GM23338 (cell line): ENCODE results near the gene CEPT1. TPM values are rescaled to one million over a fixed set of nuclear protein-coding genes. Genes with fewer than 3 reads are reported as not detected.

Source experiments
- ATAC-seq: fragments of 200-7000 bp; cut with Tn5 transposase; 3 replicates; pipeline ENCODE4 v1.9.1; 2020
- DNase-seq: peaks from one replicate; pipeline ENCODE4 v3.0.0-alpha.2; 2015; ENCODE audit warnings: low spot score
- H2AFZ ChIP-seq: fragments of 200-600 bp; sonication (generic); 2 replicates; pipeline ENCODE4 v1.8.0; 2016; ENCODE audit warnings: antibody characterized with exemption, mild to moderate bottlenecking, moderate library complexity
- H3F3A ChIP-seq: fragments of 200-600 bp; sonication (generic); replicated peaks from 2 replicates; pipeline ENCODE4 v1.8.0; 2017; ENCODE audit warnings: antibody characterized with exemption, mixed run types, low read depth
- H3K27ac ChIP-seq: fragments of 200-600 bp; sonication (generic); 2 replicates; pipeline ENCODE4 v1.6.1; 2016; ENCODE audit warnings: low read depth
- H3K27me3 ChIP-seq: fragments of 200-600 bp; sonication (generic); 2 replicates; pipeline ENCODE4 v1.8.0; 2016; ENCODE audit warnings: mild to moderate bottlenecking, mixed run types, moderate library complexity; ENCODE audit not compliant: insufficient read depth
- H3K36me3 ChIP-seq: fragments of 200-600 bp; sonication (generic); 2 replicates; pipeline ENCODE4 v1.8.0; 2016; ENCODE audit warnings: mild to moderate bottlenecking; ENCODE audit not compliant: insufficient read depth
- H3K4me1 ChIP-seq: fragments of 200-600 bp; sonication (generic); 2 replicates; pipeline ENCODE4 v1.8.0; 2016; ENCODE audit warnings: mild to moderate bottlenecking, moderate library complexity; ENCODE audit not compliant: insufficient read depth
- H3K4me2 ChIP-seq: fragments of 200-600 bp; sonication (generic); 2 replicates; pipeline ENCODE4 v1.7.1; 2017; ENCODE audit warnings: mixed run types
- H3K4me3 ChIP-seq: fragments of 200-600 bp; sonication (generic); 2 replicates; pipeline ENCODE4 v1.6.1; 2016; ENCODE audit warnings: mixed run types
- H3K79me2 ChIP-seq: fragments of 200-600 bp; sonication (generic); replicated peaks from 2 replicates; pipeline ENCODE4 v1.8.0; 2017; ENCODE audit warnings: mild to moderate bottlenecking; ENCODE audit not compliant: insufficient read depth
- H3K9me2 ChIP-seq: fragments of 200-600 bp; sonication (generic); 2 replicates; pipeline ENCODE4 v1.8.0; 2017; ENCODE audit not compliant: insufficient read depth
- H4K20me1 ChIP-seq: fragments of 200-600 bp; sonication (generic); replicated peaks from 2 replicates; pipeline ENCODE4 v1.8.0; 2017; ENCODE audit warnings: mild to moderate bottlenecking; ENCODE audit not compliant: insufficient read depth
- H3K27ac Mint-ChIP-seq: 2 replicates; pipeline ENCODE4 v1.8.0; 2020; ENCODE audit warnings: inconsistent platforms, mild to moderate bottlenecking, moderate library complexity, mixed read lengths
- H3K27me3 Mint-ChIP-seq: 3 replicates; pipeline ENCODE4 v1.8.0; 2022; ENCODE audit warnings: low read depth, mild to moderate bottlenecking, moderate library complexity, mixed read lengths, inconsistent platforms; ENCODE audit not compliant: insufficient read depth, poor library complexity
- H3K36me3 Mint-ChIP-seq: 3 replicates; pipeline ENCODE4 v1.8.0; 2021; ENCODE audit warnings: low read depth, mild to moderate bottlenecking, inconsistent platforms, moderate library complexity, mixed read lengths
- H3K4me1 Mint-ChIP-seq: 3 replicates; pipeline ENCODE4 v1.8.0; 2020; ENCODE audit warnings: mild to moderate bottlenecking, inconsistent platforms, mixed read lengths
- H3K4me3 Mint-ChIP-seq: 3 replicates; pipeline ENCODE4 v1.8.0; 2021; ENCODE audit warnings: moderate library complexity, mild to moderate bottlenecking, inconsistent platforms, mixed read lengths
- H3K9me3 Mint-ChIP-seq: 3 replicates; pipeline ENCODE4 v1.8.0; 2020; ENCODE audit warnings: moderate library complexity, mild to moderate bottlenecking, inconsistent platforms, mixed read lengths
- CREB1 ChIP-seq: fragments of 250-450 bp; sonication (Bioruptor Pico); IDR thresholded peaks from 2 replicates; pipeline ENCODE4 v1.5.0; 2020; ENCODE audit warnings: low read depth, mild to moderate bottlenecking, moderate library complexity
- CTCF ChIP-seq, 2 experiments: fragments of 200-600 bp in 1 of 2; sonication (generic) in 1 of 2; conservative IDR thresholded peaks; 2 replicates each; pipeline versions ENCODE4 v1.5.1 to v1.6.1; 2016 to 2017; ENCODE audit warnings: antibody characterized with exemption in 2 of 2, low read depth in 2 of 2, mild to moderate bottlenecking in 2 of 2, moderate library complexity in 1 of 2
- ETS1 ChIP-seq: IDR thresholded peaks from 2 replicates; pipeline ENCODE4 v1.6.1; 2016; ENCODE audit warnings: antibody characterized with exemption
- EZH2 ChIP-seq: fragments of 200-600 bp; sonication (generic); IDR thresholded peaks from one replicate; pipeline ENCODE4 v1.8.0; 2017; ENCODE audit warnings: antibody characterized with exemption, mild to moderate bottlenecking, low read depth; ENCODE audit not compliant: unreplicated experiment
- EZH2phosphoT487 ChIP-seq: fragments of 200-600 bp; sonication (generic); IDR thresholded peaks from one replicate; pipeline ENCODE4 v1.8.1; 2018; ENCODE audit warnings: antibody characterized with exemption; ENCODE audit not compliant: unreplicated experiment
- JUNB ChIP-seq: IDR thresholded peaks from one replicate; pipeline ENCODE4 v1.6.1; 2016; ENCODE audit warnings: antibody characterized with exemption; ENCODE audit not compliant: unreplicated experiment
- NANOG ChIP-seq: IDR thresholded peaks from 2 replicates; pipeline ENCODE4 v1.6.1; 2016; ENCODE audit warnings: antibody characterized with exemption, borderline replicate concordance
- POLR2AphosphoS5 ChIP-seq: IDR thresholded peaks from 2 replicates; pipeline ENCODE4 v1.6.1; 2016; ENCODE audit warnings: antibody characterized with exemption, low read depth
- REST ChIP-seq: IDR thresholded peaks from one replicate; pipeline ENCODE4 v1.6.1; 2018; ENCODE audit warnings: antibody characterized with exemption; ENCODE audit not compliant: unreplicated experiment
- STAT1 ChIP-seq: IDR thresholded peaks from one replicate; pipeline ENCODE4 v1.6.1; 2016; ENCODE audit warnings: antibody characterized with exemption; ENCODE audit not compliant: unreplicated experiment
- ZNF114 ChIP-seq: fragments of 250-450 bp; sonication (Bioruptor Pico); IDR thresholded peaks from 2 replicates; pipeline ENCODE4 v1.5.0; 2020; ENCODE audit warnings: mild to moderate bottlenecking, moderate library complexity
- ZNF331 ChIP-seq: fragments of 250-450 bp; sonication (Bioruptor Pico); IDR thresholded peaks from 2 replicates; pipeline ENCODE4 v1.5.0; 2020; ENCODE audit warnings: low read depth, mild to moderate bottlenecking, moderate library complexity
- ZNF462 ChIP-seq: fragments of 250-450 bp; sonication (Bioruptor Pico); IDR thresholded peaks from 2 replicates; pipeline ENCODE4 v1.5.0; 2020; ENCODE audit warnings: mild to moderate bottlenecking, moderate library complexity
- polyA plus RNA-seq: library from polyadenylated mRNA; unstranded; fragments of >200 nt; fragmentation: Nextera tagmentation; extraction: Ambion mirVana; gene quantifications from 2 replicates; pipeline ENCODE4 v1.2.1, GENCODE V29; 2016
- total RNA-seq: library from RNA; depleted of rRNA; stranded (reverse); fragments of >200 nt; shearing (Covaris generic); gene quantifications from 2 replicates; pipeline ENCODE4 v1.2.3, GENCODE V29; 2014

The CEPT1 gene
- total and polyA plus RNA-seq, 2 experiments from 2014 or later, result 17.3 to 39.5 TPM

- TF ChIP-seq ZNF114 (CRISPR knock-in tag) (no peak), EZH2 (no peak), CREB1 (no peak)
These were observed 36.7 kb downstream of the CEPT1 start (continued) for GRCh38 chr1:111176678-111177077.

GRCh38 chr1:111179968-111180533 is 40.0 kb downstream of the CEPT1 start:
- no peaks in the 10 kb centered on the region for H3K27me3 Mint-ChIP-seq
- peaks cover 21% of the 10 kb centered on the region; the same call in 2 of the 3 replicates for H3K36me3 Mint-ChIP-seq
- no peaks in the 10 kb centered on the region for H4K20me1 ChIP-seq
- DNase-seq, result no peak
- H3K9me3 Mint-ChIP-seq, result no peaks in the 10 kb centered on the region
- H2AFZ ChIP-seq, result no peak overlapping the region
- TF ChIP-seq ZNF331 (CRISPR knock-in tag), result no peak
- TF ChIP-seq ETS1, result no peak
- TF ChIP-seq POLR2AphosphoS5, result no peak
- no peak for TF ChIP-seq JUNB
- no peak for TF ChIP-seq STAT1
- TF ChIP-seq REST, result no peak
- TF ChIP-seq EZH2, result no peak
- TF ChIP-seq EZH2phosphoT487, result no peak
- no peak for TF ChIP-seq NANOG
- TF ChIP-seq CTCF (conservative IDR thresholded peaks at IDR 0.05; ENCODE audit: low read depth in 2 of 2), result no peak
- no peak for TF ChIP-seq ZNF114 (CRISPR knock-in tag)
- no peak for TF ChIP-seq ZNF462 (CRISPR knock-in tag)
- TF ChIP-seq CREB1, result no peak
- no peak overlapping the region for H3K27ac Mint-ChIP-seq
- no peak overlapping the region for H3K4me3 ChIP-seq
- H3K4me3 Mint-ChIP-seq, result no peak overlapping the region
- ATAC-seq, result no peak
- H3K27me3 ChIP-seq, result no peaks in the 10 kb centered on the region
- H3K4me2 ChIP-seq, result no peak overlapping the region
- H3K9me2 ChIP-seq, result no peaks in the 10 kb centered on the region
- H3K4me1 Mint-ChIP-seq, result no peaks in the 10 kb centered on the region
- no peaks in the 10 kb centered on the region for H3F3A ChIP-seq
- no peaks in the 10 kb centered on the region for H3K79me2 ChIP-seq
- no peak overlapping the region for H3K27ac ChIP-seq
- H3K4me1 ChIP-seq, result no peaks in the 10 kb centered on the region
- H3K36me3 ChIP-seq, result peaks cover 6% of the 10 kb centered on the region; the same call in 1 of the 2 replicates
